PC-3 (cell line): ENCODE data around the gene TMEM192. TPM values are rescaled to one million over a fixed set of nuclear protein-coding genes. Genes with fewer than 3 reads are reported as not detected.
"Not testable (repeated sequence)": the region's sequence is repeated elsewhere in the genome, so short reads cannot be mapped to it uniquely, and the experiment has no call there.

Experiments
- ATAC-seq: fragments of 200-7000 bp; cut with Tn5 transposase; 2 replicates; pipeline ENCODE4 v1.9.1; 2020; ENCODE audit warnings: mild to moderate bottlenecking, moderate library complexity
- BruUV-seq: library from RNA; stranded (reverse); fragments of 400-500 nt; replicated peaks from 2 replicates; lab custom pipeline; 2021; lab: Mats Ljungman, UMichigan
- CTCF ChIA-PET: fragments of 300-600 bp; sonication (Branson Sonifier 250); formaldehyde crosslinking; loops from one replicate; lab custom pipeline; 2022; ENCODE audit warnings: antibody characterized with exemption; lab: Charles Lee
- POLR2A ChIA-PET: fragments of 300-600 bp; sonication (Branson Sonifier 250); formaldehyde crosslinking; loops from one replicate; lab custom pipeline; 2022; ENCODE audit warnings: antibody characterized with exemption; ENCODE audit not compliant: unreplicated experiment; lab: Charles Lee
- DNase-seq: peaks from one replicate; pipeline ENCODE4 v3.0.0-alpha.2; 2015
- H2AFZ ChIP-seq: fragments of 300-600 bp; sonication (generic); 2 replicates; pipeline ENCODE4 v1.6.0; 2016; ENCODE audit warnings: antibody characterized with exemption, low read length
- H3F3A ChIP-seq: fragments of 300-600 bp; sonication (generic); one replicate; pipeline ENCODE4 v1.6.0; 2017; ENCODE audit warnings: antibody characterized with exemption, low read length, control low read depth, mild to moderate bottlenecking; ENCODE audit not compliant: unreplicated experiment
- H3K27ac ChIP-seq: fragments of 300-600 bp; sonication (generic); 2 replicates; pipeline ENCODE4 v1.5.1; 2016; ENCODE audit warnings: mild to moderate bottlenecking, low read length
- H3K27me3 ChIP-seq: fragments of 300-600 bp; sonication (generic); 2 replicates; pipeline ENCODE4 v1.6.1; 2016; ENCODE audit warnings: low read length, mixed read lengths
- H3K36me3 ChIP-seq: fragments of 300-600 bp; sonication (generic); 2 replicates; pipeline ENCODE4 v1.6.1; 2016; ENCODE audit warnings: low read depth, mixed run types, low read length, mixed read lengths
- H3K4me1 ChIP-seq: fragments of 300-600 bp; sonication (generic); 2 replicates; pipeline ENCODE4 v1.5.1; 2016; ENCODE audit warnings: low read length; ENCODE audit not compliant: insufficient read depth
- H3K4me2 ChIP-seq: fragments of 300-600 bp; sonication (generic); 2 replicates; pipeline ENCODE4 v1.6.0; 2016; ENCODE audit warnings: low read length
- H3K4me3 ChIP-seq: fragments of 300-600 bp; sonication (generic); 2 replicates; pipeline ENCODE4 v1.5.1; 2016; ENCODE audit warnings: mild to moderate bottlenecking, low read length, mixed read lengths
- H3K79me2 ChIP-seq: fragments of 300-600 bp; sonication (generic); 2 replicates; pipeline ENCODE4 v1.6.1; 2017; ENCODE audit warnings: low read length, mixed read lengths
- H3K9ac ChIP-seq: fragments of 300-600 bp; sonication (generic); 2 replicates; pipeline ENCODE4 v1.6.0; 2016; ENCODE audit warnings: mild to moderate bottlenecking, low read length
- H3K9me2 ChIP-seq: fragments of 300-600 bp; sonication (generic); replicated peaks from 2 replicates; pipeline ENCODE4 v1.6.1; 2016; ENCODE audit warnings: mixed run types, low read length, mixed read lengths
- H3K9me3 ChIP-seq: fragments of 300-600 bp; sonication (generic); 2 replicates; pipeline ENCODE4 v1.6.1; 2016; ENCODE audit warnings: low read length, mixed read lengths
- H4K20me1 ChIP-seq: fragments of 300-600 bp; sonication (generic); 2 replicates; pipeline ENCODE4 v1.6.1; 2016; ENCODE audit warnings: low read length, mixed read lengths
- EZH2 ChIP-seq: fragments of 300-600 bp; sonication (generic); IDR thresholded peaks from one replicate; pipeline ENCODE4 v1.6.1; 2017; ENCODE audit warnings: antibody characterized with exemption, mild to moderate bottlenecking, low read length; ENCODE audit not compliant: unreplicated experiment
- EZH2phosphoT487 ChIP-seq: fragments of 300-600 bp; sonication (generic); IDR thresholded peaks from 2 replicates; pipeline ENCODE4 v1.6.1; 2018; ENCODE audit warnings: mild to moderate bottlenecking, antibody characterized with exemption, low read length, borderline replicate concordance
- intact Hi-C: fragments of 100-400 bp; cut with micrococcal nuclease; formaldehyde crosslinking; loops from 2 replicates; pipeline ENCODE4 v1.9.0; 2023
- total RNA-seq: library from RNA; depleted of rRNA; stranded (reverse); fragments of >200 nt; gene quantifications from 2 replicates; pipeline ENCODE4 v1.2.3, GENCODE V29; 2014
- TF ChIP-seq, protein P1 (sequence below): fragments of 300-600 bp; sonication (generic); conservative IDR thresholded peaks from 2 replicates; pipeline ENCODE4 v1.5.1; 2017; ENCODE audit warnings: antibody characterized with exemption, low read depth, mild to moderate bottlenecking, low read length

Gene TMEM192
- total RNA-seq, 1 experiment from 2014 or later = 7.4 TPM

DNA sequence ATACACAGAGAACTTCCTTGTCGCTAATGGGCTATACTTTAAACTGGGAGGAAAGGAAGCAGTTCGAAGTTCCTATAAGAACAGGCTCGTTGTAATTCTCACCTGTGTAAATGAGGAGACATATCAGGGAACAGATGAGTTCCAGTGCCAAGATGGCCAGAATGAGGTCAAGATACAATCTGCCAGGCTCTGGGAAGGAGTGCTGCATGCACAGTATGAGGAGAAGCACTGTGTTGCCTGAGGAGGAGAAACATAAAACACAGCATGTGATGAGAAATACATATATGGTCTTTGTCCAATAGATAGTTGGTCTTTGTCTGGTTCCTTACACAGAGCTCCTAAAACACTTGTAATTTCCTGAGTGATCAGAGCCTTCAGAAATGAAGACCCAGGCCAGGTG lies 24.3 kb downstream of the TMEM192 start:
- Histone ChIP-seq H3K9me3 (no peaks in the 10 kb centered on the region), H3F3A (no peaks in the 10 kb centered on the region), H3K4me3 (no peak overlapping the region), H2AFZ (no peak overlapping the region), H3K79me2 (no peaks in the 10 kb centered on the region), H3K9ac (no peak overlapping the region), H3K4me2 (no peak overlapping the region), H3K4me1 (no peaks in the 10 kb centered on the region), H3K36me3 (no peaks in the 10 kb centered on the region), H4K20me1 (no peaks in the 10 kb centered on the region), H3K9me2 (no peaks in the 10 kb centered on the region), H3K27ac (no peak overlapping the region), H3K27me3 (no peaks in the 10 kb centered on the region)
- TF ChIP-seq, protein P1, sequence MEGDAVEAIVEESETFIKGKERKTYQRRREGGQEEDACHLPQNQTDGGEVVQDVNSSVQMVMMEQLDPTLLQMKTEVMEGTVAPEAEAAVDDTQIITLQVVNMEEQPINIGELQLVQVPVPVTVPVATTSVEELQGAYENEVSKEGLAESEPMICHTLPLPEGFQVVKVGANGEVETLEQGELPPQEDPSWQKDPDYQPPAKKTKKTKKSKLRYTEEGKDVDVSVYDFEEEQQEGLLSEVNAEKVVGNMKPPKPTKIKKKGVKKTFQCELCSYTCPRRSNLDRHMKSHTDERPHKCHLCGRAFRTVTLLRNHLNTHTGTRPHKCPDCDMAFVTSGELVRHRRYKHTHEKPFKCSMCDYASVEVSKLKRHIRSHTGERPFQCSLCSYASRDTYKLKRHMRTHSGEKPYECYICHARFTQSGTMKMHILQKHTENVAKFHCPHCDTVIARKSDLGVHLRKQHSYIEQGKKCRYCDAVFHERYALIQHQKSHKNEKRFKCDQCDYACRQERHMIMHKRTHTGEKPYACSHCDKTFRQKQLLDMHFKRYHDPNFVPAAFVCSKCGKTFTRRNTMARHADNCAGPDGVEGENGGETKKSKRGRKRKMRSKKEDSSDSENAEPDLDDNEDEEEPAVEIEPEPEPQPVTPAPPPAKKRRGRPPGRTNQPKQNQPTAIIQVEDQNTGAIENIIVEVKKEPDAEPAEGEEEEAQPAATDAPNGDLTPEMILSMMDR = no peak
- no peak for TF ChIP-seq EZH2phosphoT487
- no peak for TF ChIP-seq EZH2
- CTCF ChIA-PET = no interaction called here
- no TSS peak for BruUV-seq
- POLR2A ChIA-PET = no interaction called here
- DNase-seq (no peak), ATAC-seq (no peak)
- intact Hi-C loops = no loop called here

GRCh38 chr4:165085946-165086345 lies 26.7 kb downstream of the TMEM192 start:
- no peaks in the 10 kb centered on the region for H3K36me3 ChIP-seq

DNA sequence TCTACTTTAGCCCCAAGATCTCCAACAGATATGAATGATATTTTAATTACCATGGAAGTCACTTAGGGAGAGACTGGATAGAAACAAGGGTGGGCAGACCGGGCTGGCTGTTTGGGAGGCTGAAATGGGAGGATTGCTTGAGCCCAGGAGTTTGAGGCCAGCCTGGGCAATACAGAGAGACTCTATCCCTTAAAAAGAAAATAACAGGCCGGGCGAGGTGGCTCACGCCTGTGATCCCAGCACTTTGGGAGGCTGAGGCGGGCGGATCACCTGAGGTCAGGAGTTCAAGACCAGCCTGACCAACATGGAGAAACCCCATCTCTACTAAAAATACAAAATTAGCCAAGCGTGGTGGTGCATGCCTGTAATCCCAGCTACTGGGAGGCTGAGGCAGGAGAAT lies 27.9 kb downstream of the TMEM192 start:
- BruUV-seq, H3K9me3 ChIP-seq, H4K20me1 ChIP-seq, H3K4me1 ChIP-seq, H3K27ac ChIP-seq, CTCF ChIA-PET, H3K27me3 ChIP-seq, H3F3A ChIP-seq, ATAC-seq, DNase-seq, H3K79me2 ChIP-seq, intact Hi-C loops, H2AFZ ChIP-seq, H3K36me3 ChIP-seq, H3K4me2 ChIP-seq, POLR2A ChIA-PET, H3K4me3 ChIP-seq, H3K9ac ChIP-seq, H3K9me2 ChIP-seq: not testable (repeated sequence)

More at GRCh38 chr4:165085946-165086345, 26.7 kb downstream of the TMEM192 start:
- Histone ChIP-seq H3K27ac (no peak overlapping the region), H4K20me1 (no peaks in the 10 kb centered on the region), H2AFZ (no peak overlapping the region), H3K4me1 (no peaks in the 10 kb centered on the region), H3K9ac (no peak overlapping the region), H3K9me2 (no peaks in the 10 kb centered on the region), H3K79me2 (no peaks in the 10 kb centered on the region), H3F3A (no peaks in the 10 kb centered on the region), H3K4me3 (no peak overlapping the region), H3K27me3 (no peaks in the 10 kb centered on the region), H3K4me2 (no peak overlapping the region), H3K9me3 (no peaks in the 10 kb centered on the region)
- no peak for DNase-seq
- intact Hi-C loops = no loop called here
- TF ChIP-seq EZH2phosphoT487 (no peak), EZH2 (no peak)
- TF ChIP-seq, protein P1 = no peak
- ATAC-seq = no peak
- ChIA-PET CTCF (no interaction called here), POLR2A (no interaction called here)
- no TSS peak for BruUV-seq
